Measurements from ENCODE around the gene LAT.
A peak's percentile ranks its signal among the peaks of the same experiment; 100 is the strongest.

Gene LAT

GRCh38 chr16:29011112-29011511 is 26.3 kb downstream of the LAT start:
- no peak for DNase-seq

GRCh38 chr16:29011851-29012250 is 27.0 kb downstream of the LAT start:
- no peak for DNase-seq

GRCh38 chr16:29012913-29013553 is 28.2 kb downstream of the LAT start:
- DNase-seq: no peak

DNA sequence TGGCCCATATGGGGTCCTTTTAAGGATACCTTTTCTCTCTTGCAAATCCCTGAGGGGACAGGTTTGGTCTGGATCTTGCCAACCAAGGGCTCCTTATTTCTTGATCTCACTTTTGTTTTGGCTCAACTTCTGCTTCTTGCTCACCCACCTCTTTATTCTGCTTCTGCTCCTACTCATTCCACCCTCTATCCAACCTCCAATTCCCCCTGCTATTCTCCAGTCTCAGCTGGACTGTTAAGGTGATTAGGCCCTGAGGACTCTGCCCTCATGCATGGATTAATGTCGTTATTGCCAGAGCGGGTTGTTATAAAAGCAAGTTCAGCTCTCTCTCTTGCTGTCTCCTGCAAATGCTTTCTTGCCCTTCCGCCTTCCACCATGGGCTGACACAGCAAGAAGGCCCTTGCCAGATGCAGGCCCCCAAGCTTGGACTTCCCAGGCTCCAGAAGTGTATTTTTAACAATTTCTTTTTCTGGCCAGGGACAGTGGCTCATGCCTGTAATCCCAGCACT is 29.8 kb downstream of the LAT start:
- no peak for DNase-seq

DNA sequence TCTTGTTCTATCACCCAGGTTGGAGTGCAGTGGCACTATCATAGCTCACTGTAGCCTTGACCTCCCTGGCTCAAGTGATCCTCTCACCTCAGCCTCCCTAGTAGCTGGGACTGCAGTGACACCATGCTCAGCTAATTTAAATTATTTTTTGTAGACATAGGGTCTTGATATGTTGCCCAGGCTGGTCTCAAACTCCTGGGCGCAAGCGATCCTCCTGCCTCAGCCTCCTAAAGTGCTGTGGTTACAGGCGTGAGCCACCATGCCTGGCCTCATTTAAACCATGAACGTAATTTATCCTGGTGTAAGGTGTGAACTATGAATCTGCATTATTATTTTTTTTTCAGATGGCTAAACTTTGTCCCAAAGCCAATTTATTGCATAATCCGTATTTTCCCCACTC is 37.3 kb downstream of the LAT start:
- DNase-seq: no peak

- DNase-seq: no peak
These were observed 38.7 kb downstream of the LAT start for GRCh38 chr16:29023279-29024277.

- DNase-seq: no peak
These were observed 39.4 kb downstream of the LAT start for GRCh38 chr16:29024278-29024677.

DNA sequence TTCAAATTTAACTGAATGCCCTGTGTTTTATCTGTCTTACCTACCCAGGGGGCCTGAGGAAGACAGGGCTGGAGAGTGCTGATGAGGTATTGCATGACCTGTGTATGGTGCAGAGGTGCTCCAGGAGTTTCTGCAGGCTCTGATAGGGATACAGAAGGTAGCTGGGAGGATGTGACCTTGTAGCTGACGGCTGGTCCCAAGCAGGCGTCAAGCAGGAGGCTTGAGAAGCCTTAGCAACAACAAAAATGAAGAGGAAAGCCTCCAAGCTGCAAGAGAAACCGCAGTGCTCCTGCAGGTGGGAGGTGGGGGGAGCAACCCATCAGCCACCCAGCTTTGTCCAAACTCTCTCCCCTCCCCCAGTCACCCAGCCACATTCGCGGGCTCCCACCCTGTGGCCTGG is 40.4 kb downstream of the LAT start:
- no peak for DNase-seq

GRCh38 chr16:29025735-29026134 is 40.9 kb downstream of the LAT start:
- DNase-seq: no peak

DNA sequence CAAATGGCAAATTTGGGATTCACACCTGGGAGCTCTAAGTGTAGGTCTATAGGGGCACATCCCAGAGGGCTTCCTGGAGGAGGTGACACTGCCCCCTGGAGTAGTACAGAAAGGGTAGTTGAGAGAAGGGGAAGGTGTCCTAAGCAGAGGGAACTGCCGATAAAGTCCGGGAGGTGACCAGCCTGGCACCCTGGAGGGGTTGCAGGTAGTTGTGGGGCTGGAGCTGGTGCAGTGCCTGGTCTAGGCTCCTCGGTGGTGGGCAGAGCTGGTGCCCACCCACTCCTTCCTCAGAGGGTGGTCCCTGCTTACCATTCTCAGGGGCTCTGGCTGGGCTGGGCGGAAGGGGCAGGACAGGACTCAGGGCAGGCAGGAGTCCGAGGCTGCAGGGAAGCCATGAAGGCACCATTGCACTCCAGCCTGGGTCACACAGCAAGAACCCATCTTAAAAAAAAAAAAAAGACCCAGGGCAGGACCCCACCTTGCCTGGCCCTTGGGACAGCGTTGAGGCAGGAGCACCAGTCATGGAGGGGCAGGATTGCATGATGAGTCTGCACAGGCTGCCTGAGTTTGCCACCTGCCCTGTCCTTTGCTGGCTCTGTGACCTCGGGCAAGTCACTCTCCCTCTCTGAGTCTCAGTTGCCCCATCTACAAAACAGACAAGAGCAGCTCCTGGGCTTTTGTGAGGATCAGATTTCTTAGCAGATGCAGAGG is 43.8 kb downstream of the LAT start:
- no peak for DNase-seq

DNA sequence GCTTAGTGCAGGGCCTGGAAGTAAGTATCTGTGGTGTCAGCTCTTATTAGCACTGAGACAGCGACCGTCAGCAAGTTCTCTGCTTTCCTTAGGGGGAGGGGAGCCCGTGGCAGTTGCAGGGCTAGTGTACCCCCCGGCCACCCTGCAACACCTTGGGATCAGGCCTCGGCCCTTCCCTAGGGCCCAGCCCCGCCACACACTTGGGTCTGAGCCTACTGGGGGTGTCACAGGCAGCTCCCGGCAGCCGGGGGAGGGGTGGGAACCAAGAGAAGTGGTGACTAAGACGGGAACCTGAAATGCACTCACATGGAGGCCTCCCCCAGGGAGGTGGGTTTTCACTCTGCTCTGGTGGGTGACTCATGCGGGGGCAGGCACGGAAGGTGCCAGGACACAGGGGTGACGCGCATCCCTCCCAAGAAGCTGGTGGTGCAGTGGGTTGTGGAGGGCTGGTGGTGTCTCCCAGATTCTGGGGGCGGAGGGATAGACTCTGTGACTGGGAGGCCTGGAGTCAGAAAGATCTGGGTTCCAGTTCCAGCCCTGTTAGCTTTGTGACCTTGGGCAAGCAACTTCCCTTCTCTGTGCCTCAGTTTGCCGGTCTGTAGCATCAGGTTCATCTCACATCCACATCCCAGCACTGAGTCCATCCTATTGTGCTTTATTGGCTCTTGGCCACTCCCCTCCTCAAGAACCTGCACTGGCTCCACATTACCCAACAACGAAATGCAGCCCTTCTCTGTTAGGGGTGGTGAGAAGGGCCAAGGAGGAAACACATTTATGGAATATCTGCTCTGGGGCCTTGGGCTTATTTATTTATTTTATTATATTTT is 44.5 kb downstream of the LAT start:
- peak; percentile 54 for DNase-seq

GRCh38 chr16:29030086-29030840 is 45.4 kb downstream of the LAT start:
- DNase-seq: no peak
